Muscle layer of colon (tissue), 2 donors: ENCODE results near the gene TDP1.

Experiments
- H3K27ac ChIP-seq: one replicate; pipeline ENCODE4 v1.7.0; 2013; ENCODE audit warnings: low read depth, mild to moderate bottlenecking, low read length, moderate library complexity
- H3K27me3 ChIP-seq, 2 donors: one replicate each; pipeline ENCODE4 v1.7.0; 2013; ENCODE audit warnings: low read length in 2 of 2, mild to moderate bottlenecking in 2 of 2; ENCODE audit not compliant: insufficient read depth in 2 of 2, control insufficient read depth in 1 of 2
- H3K36me3 ChIP-seq: one replicate; pipeline ENCODE4 v1.7.0; 2013; ENCODE audit warnings: mild to moderate bottlenecking, low read length; ENCODE audit not compliant: insufficient read depth
- H3K4me1 ChIP-seq: one replicate; pipeline ENCODE4 v1.7.0; 2013; ENCODE audit warnings: mild to moderate bottlenecking, low read length; ENCODE audit not compliant: insufficient read depth
- H3K4me3 ChIP-seq, 2 donors: one replicate each; pipeline ENCODE4 v1.7.0; 2013; ENCODE audit warnings: low read length in 2 of 2, low read depth in 1 of 2, mild to moderate bottlenecking in 1 of 2, moderate library complexity in 1 of 2
- H3K9ac ChIP-seq: one replicate; pipeline ENCODE4 v1.7.0; 2013; ENCODE audit warnings: low read length
- H3K9me3 ChIP-seq: one replicate; pipeline ENCODE4 v1.7.0; 2013; ENCODE audit warnings: mild to moderate bottlenecking, low read length
- donor health status: abdominal sarcoma.
- donor health status: Adenocarcinoma of cecum.

The TDP1 gene

GRCh38 chr14:90034835-90035525 is 79.3 kb downstream of the TDP1 start:
- Histone ChIP-seq H3K9me3 (no peaks in the 10 kb centered on the region), H3K27me3 (no peaks in the 10 kb centered on the region), H3K36me3 (peaks cover 12% of the 10 kb centered on the region), H3K27ac (no peak overlapping the region), H3K4me1 (no peaks in the 10 kb centered on the region), H3K4me3 (no peak overlapping the region), H3K9ac (no peak overlapping the region)

- Histone ChIP-seq H3K4me1 (no peaks in the 10 kb centered on the region), H3K9me3 (no peaks in the 10 kb centered on the region), H3K27me3 (no peaks in the 10 kb centered on the region)
These were observed 83.7 kb downstream of the TDP1 start for GRCh38 chr14:90039253-90040010.

GRCh38 chr14:90040411-90040810 is 84.7 kb downstream of the TDP1 start:
- Histone ChIP-seq H3K27ac (no peak overlapping the region), H3K36me3 (peaks cover 4% of the 10 kb centered on the region), H3K9ac (no peak overlapping the region), H3K9me3 (no peaks in the 10 kb centered on the region), H3K4me3 (no peak overlapping the region), H3K4me1 (no peaks in the 10 kb centered on the region), H3K27me3 (no peaks in the 10 kb centered on the region)

More at GRCh38 chr14:90039253-90040010, 83.7 kb downstream of the TDP1 start:
- Histone ChIP-seq H3K9ac (no peak overlapping the region), H3K27ac (no peak overlapping the region), H3K4me3 (no peak overlapping the region), H3K36me3 (peaks cover 4% of the 10 kb centered on the region)

- H3K27ac ChIP-seq: no peak overlapping the region
- no peaks in the 10 kb centered on the region for H3K27me3 ChIP-seq
- no peak overlapping the region for H3K9ac ChIP-seq
- H3K4me1 ChIP-seq: no peaks in the 10 kb centered on the region
- H3K36me3 ChIP-seq: peaks cover under 1% of the 10 kb centered on the region
- no peak overlapping the region for H3K4me3 ChIP-seq
- no peaks in the 10 kb centered on the region for H3K9me3 ChIP-seq
These were observed 86.9 kb downstream of the TDP1 start for GRCh38 chr14:90042496-90043252.

- Histone ChIP-seq H3K9ac (no peak overlapping the region), H3K4me3 (no peak overlapping the region), H3K9me3 (no peaks in the 10 kb centered on the region), H3K4me1 (no peaks in the 10 kb centered on the region), H3K27me3 (no peaks in the 10 kb centered on the region), H3K36me3 (no peaks in the 10 kb centered on the region), H3K27ac (no peak overlapping the region)
These were observed 89.9 kb downstream of the TDP1 start for GRCh38 chr14:90045616-90046015.

GRCh38 chr14:90049390-90049789 is 93.7 kb downstream of the TDP1 start:
- Histone ChIP-seq H3K36me3 (no peaks in the 10 kb centered on the region), H3K9me3 (no peaks in the 10 kb centered on the region), H3K9ac (no peak overlapping the region), H3K27me3 (no peaks in the 10 kb centered on the region), H3K4me3 (no peak overlapping the region), H3K4me1 (no peaks in the 10 kb centered on the region), H3K27ac (no peak overlapping the region)

GRCh38 chr14:90050271-90050670 is 94.5 kb downstream of the TDP1 start:
- Histone ChIP-seq H3K27ac (no peak overlapping the region), H3K36me3 (no peaks in the 10 kb centered on the region), H3K27me3 (peaks cover 0 to under 1% of the 10 kb centered on the region in 2 donors), H3K9ac (no peak overlapping the region), H3K4me3 (no peak overlapping the region), H3K4me1 (no peaks in the 10 kb centered on the region), H3K9me3 (no peaks in the 10 kb centered on the region)

- H3K4me1 ChIP-seq: no peaks in the 10 kb centered on the region
- H3K27ac ChIP-seq: no peak overlapping the region
- no peak overlapping the region for H3K4me3 ChIP-seq
- peaks cover 0 to 4% of the 10 kb centered on the region in 2 donors for H3K27me3 ChIP-seq
- H3K36me3 ChIP-seq: no peaks in the 10 kb centered on the region
- H3K9ac ChIP-seq: no peak overlapping the region
- H3K9me3 ChIP-seq: no peaks in the 10 kb centered on the region
These were observed 97.3 kb downstream of the TDP1 start for GRCh38 chr14:90053044-90053443.

GRCh38 chr14:90054803-90055202 is 99.1 kb downstream of the TDP1 start:
- Histone ChIP-seq H3K27ac (no peak overlapping the region), H3K4me1 (no peaks in the 10 kb centered on the region), H3K9ac (no peak overlapping the region), H3K4me3 (no peak overlapping the region), H3K27me3 (peaks cover 0 to 8% of the 10 kb centered on the region in 2 donors), H3K36me3 (no peaks in the 10 kb centered on the region), H3K9me3 (no peaks in the 10 kb centered on the region)

- peaks cover 13 to 17% of the 10 kb centered on the region in 2 donors for H3K27me3 ChIP-seq
- no peaks in the 10 kb centered on the region for H3K9me3 ChIP-seq
- no peak overlapping the region for H3K4me3 ChIP-seq
- H3K27ac ChIP-seq: no peak overlapping the region
- H3K4me1 ChIP-seq: no peaks in the 10 kb centered on the region
- no peak overlapping the region for H3K9ac ChIP-seq
- H3K36me3 ChIP-seq: no peaks in the 10 kb centered on the region
These were observed 101.1 kb downstream of the TDP1 start for GRCh38 chr14:90056826-90057225.

- Histone ChIP-seq H3K36me3 (no peaks in the 10 kb centered on the region), H3K4me1 (no peaks in the 10 kb centered on the region), H3K9ac (no peak overlapping the region), H3K9me3 (no peaks in the 10 kb centered on the region), H3K4me3 (no peak overlapping the region), H3K27ac (no peak overlapping the region), H3K27me3 (peaks cover 23 to 37% of the 10 kb centered on the region in 2 donors)
These were observed 103.2 kb downstream of the TDP1 start for GRCh38 chr14:90058876-90059458.
